SH-SY5Y (cell line): ENCODE results near the gene CALD1.

ENCODE experiments used
- GATA2 ChIP-seq: IDR thresholded peaks from 2 replicates; pipeline ENCODE4 v1.6.1; 2011; ENCODE audit warnings: mild to moderate bottlenecking, low read depth, low read length
- GATA3 ChIP-seq: IDR thresholded peaks from 2 replicates; pipeline ENCODE4 v1.6.1; 2011; ENCODE audit warnings: low read depth, mild to moderate bottlenecking, low read length, moderate library complexity

GRCh38 chr7:134959810-134960209, 180.4 kb downstream of the CALD1 start:
- no peak for TF ChIP-seq GATA2
- no peak for TF ChIP-seq GATA3
